Ovary (tissue), 9 donors: ENCODE data around the gene KCNJ6. TPM values are rescaled to one million over a fixed set of nuclear protein-coding genes. Genes with fewer than 3 reads are reported as not detected.

Experiments used
- DNase-seq, 5 donors: peaks; one replicate each; pipeline ENCODE4 v3.0.0-alpha.2; 2019 to 2020
- H3K27ac ChIP-seq, 2 donors: fragments of 200-600 bp; one replicate each; pipeline versions ENCODE4 v1.5.1 to v1.8.0; 2019 to 2022
- H3K27me3 ChIP-seq: fragments of 200-600 bp; one replicate; pipeline ENCODE4 v1.8.0; 2022
- H3K36me3 ChIP-seq: fragments of 200-600 bp; sonication (generic); one replicate; pipeline ENCODE4 v1.5.1; 2019
- H3K4me1 ChIP-seq: one replicate; pipeline ENCODE4 v1.8.1; 2013; ENCODE audit warnings: mild to moderate bottlenecking, moderate library complexity; ENCODE audit not compliant: insufficient read depth
- H3K4me3 ChIP-seq: fragments of 200-600 bp; sonication (generic); one replicate; pipeline ENCODE4 v1.5.1; 2017
- H3K9me3 ChIP-seq, 2 donors: fragments of 200-600 bp in 1 of 2; sonication (generic) in 1 of 2; one replicate each; pipeline versions ENCODE4 v1.5.1 to v1.8.1; 2013 to 2019; ENCODE audit warnings: mild to moderate bottlenecking in 1 of 2, moderate library complexity in 1 of 2
- CTCF ChIP-seq, 3 donors: fragments of 450-650 bp in 2 of 3; fragments of 200-600 bp in 1 of 3; IDR thresholded peaks; one replicate each; pipeline versions ENCODE4 v1.5.1 to v1.8.0; 2016 to 2022; ENCODE audit warnings: antibody characterized with exemption in 3 of 3, mild to moderate bottlenecking in 1 of 3
- EP300 ChIP-seq: sonication (generic); formaldehyde crosslinking; IDR thresholded peaks from one replicate; pipeline ENCODE4 v1.6.1; 2017; ENCODE audit warnings: antibody characterized with exemption
- POLR2A ChIP-seq: fragments of 450-650 bp; IDR thresholded peaks from one replicate; pipeline ENCODE4 v1.6.1; 2017; ENCODE audit warnings: antibody characterized with exemption, mild to moderate bottlenecking, moderate library complexity
- WGBS, 3 donors: extraction: QIAGEN DNeasy Blood & Tissue Kit in 1 of 3; methylation state at CpG; one replicate each; pipeline versions ENCODE4 v1.1.5 to v1.1.7; 2013 to 2017; 5-methylcytosine and 5-hydroxymethylcytosine counted together
- intact Hi-C, 4 donors: fragments of 100-400 bp; cut with DNase I; formaldehyde crosslinking; loops; one replicate each; pipeline versions ENCODE4 v1.11.0 to v1.15.1; 2022 to 2023
- polyA plus RNA-seq, 2 donors: library from polyadenylated mRNA; stranded (reverse); fragments of 200-250 nt in 1 of 2; fragments of 350-450 nt in 1 of 2; fragmentation: Illumina TruSeq in 1 of 2; extraction: RNeasy Lipid Tissue Mini Kit (QIAGEN cat#74804) in 1 of 2; gene quantifications; one replicate each; pipeline ENCODE4 v1.2.3, GENCODE V29; 2013 to 2014
- total RNA-seq, 7 donors: library from RNA; depleted of rRNA in 2 of 7; stranded (reverse); fragments of >200 nt in 2 of 7; fragmentation: NEBNext Ultra II Directional in 3 of 7; extraction: Animal tissue kit (Norgen Biotek cat#: 25700) in 3 of 7; gene quantifications; one replicate each; pipeline versions ENCODE4 v1.1.0 to v1.2.4, GENCODE V29; 2016 to 2023
- donor health status: DM: no; HTN: no; CAD: no; lungs with moderate emphysema.
- donor health status: DM: no; HTN: no; CAD: no.
- donor health status: Bipolar disorder and iron deficiency.
- donor health status: DM: yes; HTN: yes; CAD: no.
- donor health status: DM: no; HTN: no; CAD: no.
- donor health status: DM: yes; HTN: yes; CAD: no.

Gene KCNJ6
- total and polyA plus RNA-seq, 9 donors, result 0.01 TPM; not detected in 8

DNA sequence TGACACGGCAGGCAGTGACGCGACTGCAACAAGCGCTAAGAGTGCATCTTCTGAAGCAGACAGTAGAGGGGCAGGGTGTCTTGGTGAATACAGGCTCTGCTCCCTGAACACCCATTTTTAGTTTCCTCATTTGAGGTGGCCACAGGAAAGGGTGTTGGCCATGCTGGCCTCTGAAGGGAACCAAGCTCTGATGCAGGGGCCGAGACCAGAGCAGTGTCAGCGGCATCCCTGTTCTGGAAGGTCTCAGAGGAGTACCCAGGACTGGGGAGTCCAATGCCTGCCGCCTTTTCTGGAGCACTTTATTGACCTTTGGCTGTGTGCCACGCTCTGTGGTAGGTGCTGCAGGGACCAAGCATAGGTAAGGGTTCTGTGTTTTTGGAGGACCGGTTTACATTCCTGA lies 100.4 kb downstream of the KCNJ6 start:
- Histone ChIP-seq H3K27me3 (no peaks in the 10 kb centered on the region), H3K4me1 (no peaks in the 10 kb centered on the region), H3K4me3 (no peak overlapping the region), H3K27ac (no peak overlapping the region), H3K9me3 (no peaks in the 10 kb centered on the region), H3K36me3 (no peaks in the 10 kb centered on the region)
- 86 to 89% (median 87%) methylated on average over 9 of the region's 9 CpGs for WGBS, 3 donors
- intact Hi-C loops, result no loop called here
- TF ChIP-seq POLR2A (no peak), EP300 (no peak), CTCF (IDR thresholded peaks at IDR 0.05) (no peak)
- no peak for DNase-seq

DNA sequence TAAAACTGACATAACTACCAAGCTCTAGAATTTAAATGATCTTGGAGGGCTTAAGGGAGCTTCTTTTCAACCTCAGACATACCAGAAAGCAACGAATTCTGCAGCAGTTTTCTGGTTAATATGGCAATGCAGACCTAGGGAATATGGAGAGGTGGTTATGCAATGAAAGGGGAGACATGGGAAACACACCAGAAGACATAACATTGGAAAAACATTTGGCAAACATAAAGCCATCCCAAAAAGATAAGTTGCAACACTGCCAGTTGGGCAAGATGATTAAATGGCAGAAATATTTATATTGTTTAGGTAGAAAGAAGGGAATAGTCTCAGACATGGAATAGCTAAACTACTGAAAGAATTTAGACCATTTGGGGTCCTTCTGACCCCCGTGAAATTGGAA lies 104.5 kb downstream of the KCNJ6 start:
- no peaks in the 10 kb centered on the region for H3K36me3 ChIP-seq
- H3K4me3 ChIP-seq, result no peak overlapping the region
- H3K4me1 ChIP-seq, result no peaks in the 10 kb centered on the region
- TF ChIP-seq EP300 (no peak), POLR2A (no peak), CTCF (IDR thresholded peaks at IDR 0.05) (no peak)
- no peak overlapping the region for H3K27ac ChIP-seq
- intact Hi-C loops, result no loop called here
- WGBS, 3 donors, result 33 to 36% (median 35%) methylated on average over 2 of the region's 2 CpGs
- H3K9me3 ChIP-seq, result no peaks in the 10 kb centered on the region
- no peak for DNase-seq
- no peaks in the 10 kb centered on the region for H3K27me3 ChIP-seq

- no peaks in the 10 kb centered on the region for H3K4me1 ChIP-seq
- H3K9me3 ChIP-seq, result no peaks in the 10 kb centered on the region
- no peak overlapping the region for H3K4me3 ChIP-seq
- H3K27ac ChIP-seq, result no peak overlapping the region
- H3K27me3 ChIP-seq, result no peaks in the 10 kb centered on the region
- H3K36me3 ChIP-seq, result no peaks in the 10 kb centered on the region
- 46 to 56% (median 49%) methylated on average over 2 of the region's 2 CpGs for WGBS, 3 donors
- intact Hi-C loops, result no loop called here
- TF ChIP-seq CTCF (IDR thresholded peaks at IDR 0.05) (no peak), EP300 (no peak), POLR2A (no peak)
- no peak for DNase-seq
These were observed 108.0 kb downstream of the KCNJ6 start for GRCh38 chr21:37808261-37808660.

GRCh38 chr21:37805266-37805665 lies 111.0 kb downstream of the KCNJ6 start:
- H3K4me3 ChIP-seq, result no peak overlapping the region
- TF ChIP-seq CTCF (IDR thresholded peaks at IDR 0.05) (no peak), POLR2A (no peak), EP300 (no peak)
- intact Hi-C loops, result no loop called here
- H3K4me1 ChIP-seq, result no peaks in the 10 kb centered on the region
- no peaks in the 10 kb centered on the region for H3K27me3 ChIP-seq
- no peaks in the 10 kb centered on the region for H3K9me3 ChIP-seq
- no peaks in the 10 kb centered on the region for H3K36me3 ChIP-seq
- H3K27ac ChIP-seq, result no peak overlapping the region
- DNase-seq, result no peak
- WGBS, 3 donors, result 49 to 61% (median 54%) methylated on average over 2 of the region's 2 CpGs

DNA sequence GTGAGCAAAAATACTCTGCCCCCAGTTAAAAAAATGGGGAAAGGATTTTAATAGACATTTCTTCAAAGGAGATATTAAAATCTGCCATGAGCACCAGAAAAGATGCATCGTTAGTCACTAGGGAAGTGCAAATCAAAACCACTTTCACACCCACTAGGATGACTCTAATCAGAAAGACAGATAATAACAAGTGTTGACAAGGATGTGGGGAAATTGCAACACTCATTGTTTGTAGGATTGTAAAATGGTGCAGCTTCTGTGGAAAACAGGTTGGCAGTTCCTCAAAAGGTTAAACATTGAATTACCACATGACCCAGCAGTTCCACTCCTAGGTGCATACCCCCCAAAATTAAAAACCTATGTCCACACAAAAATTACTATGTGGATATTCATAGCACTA lies 112.3 kb downstream of the KCNJ6 start:
- 69 to 74% (median 73%) methylated on average over 1 of the region's 1 CpG for WGBS, 3 donors
- no peaks in the 10 kb centered on the region for H3K9me3 ChIP-seq
- no peak overlapping the region for H3K27ac ChIP-seq
- H3K36me3 ChIP-seq, result no peaks in the 10 kb centered on the region
- no peaks in the 10 kb centered on the region for H3K27me3 ChIP-seq
- intact Hi-C loops, result no loop called here
- H3K4me1 ChIP-seq, result no peaks in the 10 kb centered on the region
- no peak overlapping the region for H3K4me3 ChIP-seq
- no peak for DNase-seq
- no peak for TF ChIP-seq EP300
- TF ChIP-seq POLR2A, result no peak
- no peak for TF ChIP-seq CTCF (IDR thresholded peaks at IDR 0.05)
